Limb (tissue), 2 donors: ENCODE results near the gene TMEM208.

ENCODE experiments used
- DNase-seq, 2 donors: peaks; one replicate each; pipeline ENCODE4 v3.0.0-alpha.2; 2016; ENCODE audit errors: extremely low spot score in 2 of 2

TMEM208 gene

GRCh38 chr16:67275321-67275720, 48.4 kb downstream of the TMEM208 start:
- no peak for DNase-seq

GRCh38 chr16:67277294-67277998, 50.5 kb downstream of the TMEM208 start:
- no peak for DNase-seq

- no peak for DNase-seq
Measured at GRCh38 chr16:67277999-67278772, 51.3 kb downstream of the TMEM208 start.
